Astrocyte of the spinal cord (primary cell): ENCODE results near the gene AMH.

Experiments used
- DNase-seq: peaks from one replicate; pipeline ENCODE4 v3.0.0; 2011; ENCODE audit warnings: low read depth, low spot score
- H3K4me3 ChIP-seq: 2 replicates; pipeline ENCODE4 v1.5.1; 2011; ENCODE audit warnings: low read depth, mild to moderate bottlenecking, low read length, moderate library complexity
- CTCF ChIP-seq: IDR thresholded peaks from 2 replicates; pipeline ENCODE4 v1.5.1; 2012; ENCODE audit warnings: low read depth, mild to moderate bottlenecking, low read length, inconsistent platforms
- in situ Hi-C: cut with HindIII; loops from 2 replicates; pipeline ENCODE4 v1.10.0; 2017; ENCODE audit warnings: low sequenced_read_pairs

The AMH gene

GRCh38 chr19:2282062-2282861, 33.1 kb downstream of the AMH start, which contains the start of gene PEAK3:
PEAK3 (minus strand) TSS chr19:2282175; CDS start chr19:2280931, 1,244 bp downstream.
- H3K4me3 ChIP-seq = peak within 1 kb of the TSS; percentile 28
- DNase-seq = peak; percentile 50
- in situ Hi-C loops = no loop called here
- no peak for TF ChIP-seq CTCF

- in situ Hi-C loops = no loop called here
- H3K4me3 ChIP-seq = no peak overlapping the region
- no peak for TF ChIP-seq CTCF
- DNase-seq = no peak
Measured at GRCh38 chr19:2282862-2283237, 33.7 kb downstream of the AMH start.

- TF ChIP-seq CTCF = no peak
- no peak for DNase-seq
- no peak overlapping the region for H3K4me3 ChIP-seq
- in situ Hi-C loops = no loop called here
Measured at GRCh38 chr19:2283835-2284507, 34.8 kb downstream of the AMH start.

- in situ Hi-C loops = no loop called here
- no peak for DNase-seq
- H3K4me3 ChIP-seq = no peak overlapping the region
- no peak for TF ChIP-seq CTCF
Measured at GRCh38 chr19:2286402-2287140, 37.4 kb downstream of the AMH start.

GRCh38 chr19:2287585-2288337, 38.6 kb downstream of the AMH start:
- in situ Hi-C loops = no loop called here
- no peak for DNase-seq
- TF ChIP-seq CTCF = no peak
- H3K4me3 ChIP-seq = no peak overlapping the region

- in situ Hi-C loops = no loop called here
- DNase-seq = no peak
- no peak overlapping the region for H3K4me3 ChIP-seq
- no peak for TF ChIP-seq CTCF
Measured at GRCh38 chr19:2288338-2288817, 39.3 kb downstream of the AMH start.
